Measurements from ENCODE around the gene HMGCS2.

- TF ChIP-seq CTCF (IDR thresholded peaks at IDR 0.05; ENCODE audit: low read depth, low read length, missing input control) (no peak), RAD21 (IDR thresholded peaks at IDR 0.05) (no peak), RXRA (IDR thresholded peaks at IDR 0.05) (no peak), YY1 (IDR thresholded peaks at IDR 0.05) (no peak), GABPA (IDR thresholded peaks at IDR 0.05 in 1 of 2, conservative IDR thresholded peaks at IDR 0.05 in 1 of 2) (no peak), ATF3 (IDR thresholded peaks at IDR 0.05) (no peak), JUND (IDR thresholded peaks at IDR 0.05) (no peak), SP1 (IDR thresholded peaks at IDR 0.05) (no peak), TAF1 (conservative IDR thresholded peaks at IDR 0.05) (no peak)
- TF ChIP-seq, protein P1, sequence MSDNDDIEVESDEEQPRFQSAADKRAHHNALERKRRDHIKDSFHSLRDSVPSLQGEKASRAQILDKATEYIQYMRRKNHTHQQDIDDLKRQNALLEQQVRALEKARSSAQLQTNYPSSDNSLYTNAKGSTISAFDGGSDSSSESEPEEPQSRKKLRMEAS (IDR thresholded peaks at IDR 0.05) = no peak
- TF ChIP-seq, protein P2, sequence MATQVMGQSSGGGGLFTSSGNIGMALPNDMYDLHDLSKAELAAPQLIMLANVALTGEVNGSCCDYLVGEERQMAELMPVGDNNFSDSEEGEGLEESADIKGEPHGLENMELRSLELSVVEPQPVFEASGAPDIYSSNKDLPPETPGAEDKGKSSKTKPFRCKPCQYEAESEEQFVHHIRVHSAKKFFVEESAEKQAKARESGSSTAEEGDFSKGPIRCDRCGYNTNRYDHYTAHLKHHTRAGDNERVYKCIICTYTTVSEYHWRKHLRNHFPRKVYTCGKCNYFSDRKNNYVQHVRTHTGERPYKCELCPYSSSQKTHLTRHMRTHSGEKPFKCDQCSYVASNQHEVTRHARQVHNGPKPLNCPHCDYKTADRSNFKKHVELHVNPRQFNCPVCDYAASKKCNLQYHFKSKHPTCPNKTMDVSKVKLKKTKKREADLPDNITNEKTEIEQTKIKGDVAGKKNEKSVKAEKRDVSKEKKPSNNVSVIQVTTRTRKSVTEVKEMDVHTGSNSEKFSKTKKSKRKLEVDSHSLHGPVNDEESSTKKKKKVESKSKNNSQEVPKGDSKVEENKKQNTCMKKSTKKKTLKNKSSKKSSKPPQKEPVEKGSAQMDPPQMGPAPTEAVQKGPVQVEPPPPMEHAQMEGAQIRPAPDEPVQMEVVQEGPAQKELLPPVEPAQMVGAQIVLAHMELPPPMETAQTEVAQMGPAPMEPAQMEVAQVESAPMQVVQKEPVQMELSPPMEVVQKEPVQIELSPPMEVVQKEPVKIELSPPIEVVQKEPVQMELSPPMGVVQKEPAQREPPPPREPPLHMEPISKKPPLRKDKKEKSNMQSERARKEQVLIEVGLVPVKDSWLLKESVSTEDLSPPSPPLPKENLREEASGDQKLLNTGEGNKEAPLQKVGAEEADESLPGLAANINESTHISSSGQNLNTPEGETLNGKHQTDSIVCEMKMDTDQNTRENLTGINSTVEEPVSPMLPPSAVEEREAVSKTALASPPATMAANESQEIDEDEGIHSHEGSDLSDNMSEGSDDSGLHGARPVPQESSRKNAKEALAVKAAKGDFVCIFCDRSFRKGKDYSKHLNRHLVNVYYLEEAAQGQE (IDR thresholded peaks at IDR 0.05) = no peak
These were observed 28.4 kb downstream of the HMGCS2 start for GRCh38 chr1:119740261-119740660.
